Breast epithelium (tissue), 4 donors: ENCODE data around the gene TNFRSF8. TPM values are rescaled to one million over a fixed set of nuclear protein-coding genes. Genes with fewer than 3 reads are reported as not detected.

Experiments used
- DNase-seq, 2 donors: peaks; one replicate each; pipeline ENCODE4 v3.0.0-alpha.2; 2019; ENCODE audit warnings: low spot score in 2 of 2
- H3K27ac ChIP-seq, 2 donors: fragments of 200-600 bp; sonication (generic) in 1 of 2; one replicate each; pipeline ENCODE4 v1.5.1; 2016 to 2019; ENCODE audit warnings: mild to moderate bottlenecking in 1 of 2
- H3K27me3 ChIP-seq, 2 donors: fragments of 200-600 bp; sonication (generic) in 1 of 2; one replicate each; pipeline versions ENCODE4 v1.5.1 to v1.6.0; 2017 to 2019; ENCODE audit warnings: control low read depth in 1 of 2, mild to moderate bottlenecking in 1 of 2
- H3K36me3 ChIP-seq: fragments of 200-600 bp; one replicate; pipeline ENCODE4 v1.5.1; 2019
- H3K4me1 ChIP-seq, 2 donors: fragments of 200-600 bp; sonication (generic); one replicate each; pipeline ENCODE4 v1.5.1; 2016 to 2019; ENCODE audit warnings: control low read depth in 1 of 2
- H3K4me3 ChIP-seq, 3 donors: fragments of 200-600 bp; sonication (generic); 1 replicate in 2 of 3; 2 replicates in 1 of 3; pipeline ENCODE4 v1.5.1; 2016 to 2019; ENCODE audit warnings: mild to moderate bottlenecking in 3 of 3, moderate library complexity in 2 of 3
- H3K9me3 ChIP-seq, 2 donors: fragments of 200-600 bp; sonication (generic) in 1 of 2; one replicate each; pipeline ENCODE4 v1.5.1; 2016 to 2019; ENCODE audit warnings: control low read depth in 1 of 2
- CTCF ChIP-seq, 3 donors: fragments of 450-650 bp; IDR thresholded peaks; one replicate each; pipeline ENCODE4 v1.5.1; 2016 to 2017; ENCODE audit warnings: antibody characterized with exemption in 3 of 3, mild to moderate bottlenecking in 3 of 3, moderate library complexity in 3 of 3
- POLR2A ChIP-seq: fragments of 450-650 bp; IDR thresholded peaks from one replicate; pipeline ENCODE4 v1.6.1; 2016; ENCODE audit warnings: antibody characterized with exemption, mild to moderate bottlenecking, moderate library complexity
- POLR2AphosphoS5 ChIP-seq, 3 donors: sonication (generic); formaldehyde crosslinking; IDR thresholded peaks; one replicate each; pipeline ENCODE4 v1.6.1; 2017; ENCODE audit warnings: antibody characterized with exemption in 3 of 3
- intact Hi-C: fragments of 100-400 bp; cut with DNase I; formaldehyde crosslinking; loops from one replicate; pipeline ENCODE4 v1.15.1; 2023; ENCODE audit warnings: low total_unique reads
- total RNA-seq, 3 donors: library from RNA; depleted of rRNA; stranded (reverse); fragments of >200 nt; gene quantifications; one replicate each; pipeline ENCODE4 v1.1.0, GENCODE V29; 2016

The TNFRSF8 gene
- total RNA-seq, 3 donors from 2014 or later = 0.88 to 2.3 (median 1.6) TPM

DNA sequence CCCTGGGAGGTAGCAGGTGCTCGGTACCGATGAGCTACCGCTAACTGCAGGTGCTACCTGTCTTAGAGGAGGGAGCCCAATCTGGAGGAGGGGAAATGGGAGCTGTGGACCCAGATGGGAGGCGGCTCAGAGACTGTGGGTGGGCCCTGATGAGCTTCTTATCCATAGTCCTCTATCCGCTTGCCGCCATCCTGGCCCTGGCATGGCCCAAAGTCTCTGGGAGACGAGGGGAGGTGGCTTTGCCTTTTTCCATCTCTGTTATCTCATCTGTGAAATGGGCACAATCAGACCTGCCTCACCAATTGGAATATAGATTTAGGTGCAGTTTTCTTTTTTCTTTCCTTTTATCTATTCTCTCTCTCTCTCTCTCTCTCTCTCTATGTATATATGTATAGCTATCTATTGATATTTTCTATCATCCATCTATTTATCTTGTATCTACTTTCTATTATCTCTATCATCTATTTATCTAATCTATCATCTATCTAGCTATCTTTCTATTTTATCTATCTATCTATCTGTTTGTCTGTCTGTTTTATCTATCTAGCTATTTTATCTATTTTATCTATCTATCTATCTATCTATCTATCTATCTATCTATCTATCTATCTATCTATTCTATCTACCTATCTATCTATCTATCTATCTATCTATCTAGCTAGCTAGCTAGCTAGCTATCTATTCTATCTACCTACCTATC, 120.1 kb downstream of the TNFRSF8 start:
- Histone ChIP-seq H3K4me3 (no peak overlapping the region), H3K36me3 (no peaks in the 10 kb centered on the region), H3K4me1 (peaks cover 7 to 15% of the 10 kb centered on the region in 2 donors), H3K27me3 (no peaks in the 10 kb centered on the region), H3K27ac (peak overlapping the region; percentile 87 to 95), H3K9me3 (no peaks in the 10 kb centered on the region)
- intact Hi-C loops = loop anchor here (5.0 kb wide), 1 partner anchor 1131 kb away; no protein-coding TSS in a partner anchor
- no peak for DNase-seq
- no peak for TF ChIP-seq CTCF (IDR thresholded peaks at IDR 0.05)
- no peak for TF ChIP-seq POLR2A
- TF ChIP-seq POLR2AphosphoS5 (IDR thresholded peaks at IDR 0.05) = no peak

- TF ChIP-seq CTCF (IDR thresholded peaks at IDR 0.05) (peak in 1 of 3 donors; percentile 11), POLR2A (no peak), POLR2AphosphoS5 (IDR thresholded peaks at IDR 0.05) (peak; percentile 58 to 90 (median 84))
- peak; percentile 60 to 67 for DNase-seq
- intact Hi-C loops = loop anchor here (5.0 kb wide), 1 partner anchor 1132 kb away; no protein-coding TSS in a partner anchor
- Histone ChIP-seq H3K27ac (peak overlapping the region; percentile 87 to 95), H3K9me3 (no peaks in the 10 kb centered on the region), H3K27me3 (no peaks in the 10 kb centered on the region), H3K4me1 (peaks cover 7 to 15% of the 10 kb centered on the region in 2 donors), H3K36me3 (no peaks in the 10 kb centered on the region), H3K4me3 (peak overlapping the region in 2 of 3 donors; percentile 24 to 46)
Measured at GRCh38 chr1:12184008-12184681, 121.0 kb downstream of the TNFRSF8 start.

- DNase-seq = no peak
- no peak for TF ChIP-seq POLR2A
- TF ChIP-seq POLR2AphosphoS5 (IDR thresholded peaks at IDR 0.05) = no peak
- no peak for TF ChIP-seq CTCF (IDR thresholded peaks at IDR 0.05)
- Histone ChIP-seq H3K4me3 (peak overlapping the region in 2 of 3 donors; percentile 24 to 46), H3K4me1 (peaks cover 7 to 15% of the 10 kb centered on the region in 2 donors), H3K27me3 (no peaks in the 10 kb centered on the region), H3K9me3 (no peaks in the 10 kb centered on the region), H3K36me3 (no peaks in the 10 kb centered on the region), H3K27ac (peak overlapping the region; percentile 87 to 95)
- intact Hi-C loops = loop anchor here (1.0 kb wide), 1 partner anchor 33 kb away; no protein-coding TSS in a partner anchor
Measured at GRCh38 chr1:12185036-12185917, 122.2 kb downstream of the TNFRSF8 start.

- no peaks in the 10 kb centered on the region for H3K27me3 ChIP-seq
- H3K9me3 ChIP-seq = no peaks in the 10 kb centered on the region
- peak overlapping the region in 2 of 3 donors; percentile 5 to 46 for H3K4me3 ChIP-seq
- H3K36me3 ChIP-seq = no peaks in the 10 kb centered on the region
- intact Hi-C loops = loop anchor here (1.0 kb wide), 1 partner anchor 32 kb away; no protein-coding TSS in a partner anchor
- DNase-seq = no peak
- TF ChIP-seq POLR2A (no peak), CTCF (IDR thresholded peaks at IDR 0.05) (no peak), POLR2AphosphoS5 (IDR thresholded peaks at IDR 0.05) (no peak)
- H3K4me1 ChIP-seq = peaks cover 7 to 15% of the 10 kb centered on the region in 2 donors
- peak overlapping the region; percentile 62 to 95 for H3K27ac ChIP-seq
Measured at GRCh38 chr1:12185918-12186678, 123.0 kb downstream of the TNFRSF8 start.
